Upper lobe of right lung (tissue), 1 donor: ENCODE results near the gene PDCD6IP. TPM values are rescaled to one million over a fixed set of nuclear protein-coding genes. Genes with fewer than 3 reads are reported as not detected.

Source experiments
- ATAC-seq: fragments of 200-7000 bp; cut with Tn5 transposase; one replicate; pipeline ENCODE4 v1.9.1; 2020; ENCODE audit warnings: mild to moderate bottlenecking, moderate library complexity
- DNase-seq: peaks from one replicate; pipeline ENCODE4 v3.0.0-alpha.2; 2020
- H3K27ac ChIP-seq: fragments of 200-600 bp; one replicate; pipeline ENCODE4 v1.8.0; 2022
- H3K27me3 ChIP-seq: fragments of 200-600 bp; one replicate; pipeline ENCODE4 v1.8.0; 2022; ENCODE audit warnings: mild to moderate bottlenecking
- H3K36me3 ChIP-seq: fragments of 200-600 bp; one replicate; pipeline ENCODE4 v1.8.0; 2022
- H3K4me1 ChIP-seq: fragments of 200-600 bp; one replicate; pipeline ENCODE4 v1.8.0; 2022
- H3K4me3 ChIP-seq: fragments of 200-600 bp; one replicate; pipeline ENCODE4 v1.8.0; 2022; ENCODE audit warnings: mild to moderate bottlenecking
- H3K9me3 ChIP-seq: fragments of 200-600 bp; one replicate; pipeline ENCODE4 v1.8.0; 2022
- CTCF ChIP-seq: fragments of 200-600 bp; IDR thresholded peaks from one replicate; pipeline ENCODE4 v1.8.0; 2022; ENCODE audit warnings: antibody characterized with exemption
- intact Hi-C: fragments of 100-400 bp; cut with DNase I; formaldehyde crosslinking; loops from one replicate; pipeline ENCODE4 v1.11.0; 2022
- total RNA-seq: library from RNA; stranded (reverse); fragmentation: NEBNext Ultra II Directional; extraction: Animal tissue kit (Norgen Biotek cat#: 25700); gene quantifications from one replicate; pipeline ENCODE4 v1.2.1, GENCODE V29; 2021
- donor health status: DM: no; HTN: yes; CAD: no; lungs with severe emphysema.

PDCD6IP gene
- total RNA-seq, 1 donor from 2014 or later, result 266 TPM

- TF ChIP-seq CTCF, result no peak
- intact Hi-C loops, result no loop called here
- no peak for ATAC-seq
These were observed 97.2 kb downstream of the PDCD6IP start for GRCh38 chr3:33895658-33896057.

GRCh38 chr3:33897306-33897705, 98.9 kb downstream of the PDCD6IP start:
- Histone ChIP-seq H3K27me3 (no peaks in the 10 kb centered on the region), H3K4me3 (no peak overlapping the region), H3K9me3 (no peaks in the 10 kb centered on the region), H3K4me1 (no peaks in the 10 kb centered on the region), H3K36me3 (no peaks in the 10 kb centered on the region), H3K27ac (no peak overlapping the region)
- no peak for ATAC-seq
- TF ChIP-seq CTCF, result no peak
- intact Hi-C loops, result no loop called here
- DNase-seq, result no peak

More at GRCh38 chr3:33895658-33896057, 97.2 kb downstream of the PDCD6IP start:
- H3K4me3 ChIP-seq, result no peak overlapping the region
- H3K27ac ChIP-seq, result no peak overlapping the region
- no peaks in the 10 kb centered on the region for H3K36me3 ChIP-seq
- no peak for DNase-seq
- H3K27me3 ChIP-seq, result no peaks in the 10 kb centered on the region
- no peaks in the 10 kb centered on the region for H3K9me3 ChIP-seq
- H3K4me1 ChIP-seq, result no peaks in the 10 kb centered on the region

- Histone ChIP-seq H3K4me1 (no peaks in the 10 kb centered on the region), H3K4me3 (no peak overlapping the region), H3K27me3 (no peaks in the 10 kb centered on the region), H3K27ac (no peak overlapping the region), H3K9me3 (no peaks in the 10 kb centered on the region), H3K36me3 (no peaks in the 10 kb centered on the region)
- DNase-seq (no peak), ATAC-seq (no peak)
- intact Hi-C loops, result no loop called here
- TF ChIP-seq CTCF, result no peak
These were observed 100.5 kb downstream of the PDCD6IP start for GRCh38 chr3:33898901-33899300.

GRCh38 chr3:33900440-33900808, 102.0 kb downstream of the PDCD6IP start:
- H3K9me3 ChIP-seq, result no peaks in the 10 kb centered on the region
- no peak for TF ChIP-seq CTCF
- intact Hi-C loops, result no loop called here
- H3K4me1 ChIP-seq, result no peaks in the 10 kb centered on the region
- no peak overlapping the region for H3K27ac ChIP-seq
- no peak overlapping the region for H3K4me3 ChIP-seq
- H3K27me3 ChIP-seq, result no peaks in the 10 kb centered on the region
- DNase-seq, result no peak
- no peak for ATAC-seq
- H3K36me3 ChIP-seq, result no peaks in the 10 kb centered on the region

GRCh38 chr3:33900809-33901505, 102.5 kb downstream of the PDCD6IP start:
- Histone ChIP-seq H3K27ac (no peak overlapping the region), H3K4me1 (no peaks in the 10 kb centered on the region), H3K4me3 (no peak overlapping the region), H3K9me3 (no peaks in the 10 kb centered on the region), H3K27me3 (no peaks in the 10 kb centered on the region), H3K36me3 (no peaks in the 10 kb centered on the region)
- DNase-seq (no peak), ATAC-seq (no peak)
- intact Hi-C loops, result no loop called here
- no peak for TF ChIP-seq CTCF
